Fibroblast of upper back skin (primary cell): ENCODE results near the gene GRB10.
A peak's percentile ranks its signal among the peaks of the same experiment; 100 is the strongest.

Source experiments
- DNase-seq: peaks from one replicate; pipeline ENCODE4 v3.0.0-alpha.2; 2013

GRB10 gene

GRCh38 chr7:50782375-50783208, at the start of gene GRB10:
TSS of gene GRB10 (minus strand) at chr7:50782896. CDS start at chr7:50732322, 50,574 bp downstream.
- DNase-seq = no peak

GRCh38 chr7:50828801-50829200, 46.1 kb upstream of the GRB10 start:
- DNase-seq = no peak

GRCh38 chr7:50828116-50828515, 45.4 kb upstream of the GRB10 start:
- no peak for DNase-seq

- DNase-seq = no peak
Measured at GRCh38 chr7:50827281-50827680, 44.6 kb upstream of the GRB10 start.

- DNase-seq = peak; percentile 76
Measured at GRCh38 chr7:50826371-50827172, 43.9 kb upstream of the GRB10 start.

GRCh38 chr7:50825465-50825864, 42.8 kb upstream of the GRB10 start:
- DNase-seq = no peak

- DNase-seq = no peak
Measured at GRCh38 chr7:50824882-50825281, 42.2 kb upstream of the GRB10 start.

- DNase-seq = no peak
Measured at GRCh38 chr7:50822706-50823105, 40.0 kb upstream of the GRB10 start.

GRCh38 chr7:50822110-50822509, 39.4 kb upstream of the GRB10 start:
- no peak for DNase-seq

- DNase-seq = peak; percentile 8
Measured at GRCh38 chr7:50821457-50822008, 38.8 kb upstream of the GRB10 start.

GRCh38 chr7:50818324-50818723, 35.6 kb upstream of the GRB10 start:
- DNase-seq = peak; percentile 18

GRCh38 chr7:50817561-50817960, 34.9 kb upstream of the GRB10 start:
- DNase-seq = no peak

- DNase-seq = no peak
Measured at GRCh38 chr7:50815138-50815537, 32.4 kb upstream of the GRB10 start.

- no peak for DNase-seq
Measured at GRCh38 chr7:50814166-50814565, 31.5 kb upstream of the GRB10 start.

- DNase-seq = peak; percentile 60
Measured at GRCh38 chr7:50812841-50813475, 30.3 kb upstream of the GRB10 start.

- no peak for DNase-seq
Measured at GRCh38 chr7:50812094-50812493, 29.4 kb upstream of the GRB10 start.

- no peak for DNase-seq
Measured at GRCh38 chr7:50808282-50808888, 25.7 kb upstream of the GRB10 start.

GRCh38 chr7:50807026-50807730, 24.5 kb upstream of the GRB10 start:
- no peak for DNase-seq

GRCh38 chr7:50806143-50806542, 23.4 kb upstream of the GRB10 start:
- DNase-seq = no peak

GRCh38 chr7:50805447-50806125, 22.9 kb upstream of the GRB10 start:
- no peak for DNase-seq
